Bronchial epithelial cell (primary cell): ENCODE data around the gene MASP1. TPM values are rescaled to one million over a fixed set of nuclear protein-coding genes. Genes with fewer than 3 reads are reported as not detected.
"Not testable (repeated sequence)": the region's sequence is repeated elsewhere in the genome, so short reads cannot be mapped to it uniquely, and the experiment has no call there.

Experiments used
- DNase-seq: peaks from one replicate; pipeline ENCODE4 v3.0.0-alpha.2; 2010; ENCODE audit warnings: low read depth
- FAIRE-seq: peaks from 2 replicates; lab custom pipeline; 2011; peaks lifted over from hg19 to GRCh38; lab: Jason Lieb, UNC
- H3K27me3 ChIP-seq: 2 replicates; pipeline ENCODE4 v1.5.1; 2011; ENCODE audit warnings: low read length; ENCODE audit not compliant: control insufficient read depth, insufficient read depth
- H3K36me3 ChIP-seq: 2 replicates; pipeline ENCODE4 v1.5.1; 2011; ENCODE audit warnings: low read length; ENCODE audit not compliant: control insufficient read depth, insufficient read depth
- H3K4me3 ChIP-seq: 2 replicates; pipeline ENCODE4 v1.5.1; 2011; ENCODE audit warnings: mild to moderate bottlenecking, low read depth, low read length, control low read depth
- CTCF ChIP-seq: IDR thresholded peaks from 2 replicates; pipeline ENCODE4 v1.5.1; 2011; ENCODE audit warnings: mild to moderate bottlenecking, moderate library complexity, low read length, control low read depth, inconsistent platforms; ENCODE audit not compliant: insufficient read depth, severe bottlenecking
- total RNA-seq: library from RNA; depleted of rRNA; stranded (reverse); fragments of >200 nt; gene quantifications from 2 replicates; pipeline ENCODE4 v1.2.1, GENCODE V29; 2014

MASP1 gene
- total RNA-seq, 1 donor from 2014 or later = 3.9 TPM

- no peak for FAIRE-seq
- H3K4me3 ChIP-seq = no peak overlapping the region
- H3K36me3 ChIP-seq = no peaks in the 10 kb centered on the region
- no peaks in the 10 kb centered on the region for H3K27me3 ChIP-seq
- no peak for DNase-seq
- no peak for TF ChIP-seq CTCF
Measured at GRCh38 chr3:187242900-187243299, 48.6 kb downstream of the MASP1 start.

GRCh38 chr3:187242435-187242834 lies 49.1 kb downstream of the MASP1 start:
- FAIRE-seq = no peak
- no peak for DNase-seq
- TF ChIP-seq CTCF = no peak
- Histone ChIP-seq H3K27me3 (no peaks in the 10 kb centered on the region), H3K36me3 (no peaks in the 10 kb centered on the region), H3K4me3 (no peak overlapping the region)

GRCh38 chr3:187238835-187239234 lies 52.7 kb downstream of the MASP1 start:
- peak; percentile 14 for DNase-seq
- not testable (repeated sequence) for FAIRE-seq, H3K36me3 ChIP-seq, H3K27me3 ChIP-seq, H3K4me3 ChIP-seq

- Histone ChIP-seq H3K36me3 (no peaks in the 10 kb centered on the region), H3K4me3 (no peak overlapping the region), H3K27me3 (no peaks in the 10 kb centered on the region)
- no peak for DNase-seq
- FAIRE-seq = peak; percentile 90
- no peak for TF ChIP-seq CTCF
Measured at GRCh38 chr3:187238239-187238638, 53.3 kb downstream of the MASP1 start.

- TF ChIP-seq CTCF = no peak
- no peaks in the 10 kb centered on the region for H3K27me3 ChIP-seq
- no peak for FAIRE-seq
- H3K36me3 ChIP-seq = no peaks in the 10 kb centered on the region
- DNase-seq = no peak
- H3K4me3 ChIP-seq = no peak overlapping the region
Measured at GRCh38 chr3:187237741-187238140, 53.8 kb downstream of the MASP1 start.

- peaks cover under 1% of the 10 kb centered on the region for H3K27me3 ChIP-seq
- DNase-seq (no peak), FAIRE-seq (no peak)
- H3K4me3 ChIP-seq = no peak overlapping the region
- no peak for TF ChIP-seq CTCF
- no peaks in the 10 kb centered on the region for H3K36me3 ChIP-seq
Measured at GRCh38 chr3:187236962-187237361, 54.6 kb downstream of the MASP1 start.
